Suprapubic skin (tissue), 4 donors: ENCODE data around the gene BCAS2.

ENCODE experiments used
- CTCF ChIP-seq, 2 donors: fragments of 200-600 bp in 1 of 2; fragments of 450-650 bp in 1 of 2; sonication (generic) in 1 of 2; IDR thresholded peaks; one replicate each; pipeline ENCODE4 v1.5.1; 2016 to 2019; ENCODE audit warnings: antibody characterized with exemption in 2 of 2, mild to moderate bottlenecking in 1 of 2, moderate library complexity in 1 of 2
- EP300 ChIP-seq: sonication (generic); formaldehyde crosslinking; IDR thresholded peaks from one replicate; pipeline ENCODE4 v1.6.1; 2017; ENCODE audit warnings: antibody characterized with exemption
- POLR2A ChIP-seq, 2 donors: fragments of 450-650 bp; IDR thresholded peaks; one replicate each; pipeline ENCODE4 v1.6.1; 2017; ENCODE audit warnings: antibody characterized with exemption in 2 of 2, mild to moderate bottlenecking in 2 of 2, moderate library complexity in 2 of 2
- POLR2AphosphoS5 ChIP-seq, 3 donors: sonication (generic); formaldehyde crosslinking; IDR thresholded peaks; one replicate each; pipeline ENCODE4 v1.6.1; 2017; ENCODE audit warnings: antibody characterized with exemption in 3 of 3

DNA sequence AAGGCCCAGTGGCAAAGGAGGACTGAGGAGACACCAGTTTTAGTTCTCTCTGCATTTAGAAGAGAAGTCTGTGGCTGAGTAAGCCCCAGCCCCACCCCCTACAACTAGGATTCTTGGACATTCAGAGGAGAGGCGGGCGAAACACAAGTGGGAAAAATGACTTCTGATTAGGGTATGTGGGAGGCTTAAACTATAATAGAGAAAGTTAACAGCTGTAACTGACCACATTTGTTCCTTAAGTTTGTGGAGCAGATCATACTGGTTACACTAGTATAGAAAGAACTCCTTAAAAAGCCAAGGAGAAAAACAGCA is 59.2 kb downstream of the BCAS2 start:
- TF ChIP-seq CTCF (IDR thresholded peaks at IDR 0.05) = no peak
- TF ChIP-seq POLR2A (IDR thresholded peaks at IDR 0.05) = no peak
- no peak for TF ChIP-seq POLR2AphosphoS5 (IDR thresholded peaks at IDR 0.05)
- TF ChIP-seq EP300 = no peak
